ENCODE data around the gene CDK14. TPM values are rescaled to one million over a fixed set of nuclear protein-coding genes. Genes with fewer than 3 reads are reported as not detected.
A peak's percentile ranks its signal among the peaks of the same experiment; 100 is the strongest.

Gene CDK14
- total and polyA plus RNA-seq, 2 donors (not counting 3 experiments of a cell fraction or from before 2014, with no cell fraction given): 5.5 to 34.2 TPM

GRCh38 chr7:91033574-91033973 is 437.5 kb downstream of the CDK14 start:
- TF ChIP-seq GATA2 (IDR thresholded peaks at IDR 0.05; ENCODE audit: insufficient read depth, insufficient read length, low read depth, low read length) (no peak), FOS (IDR thresholded peaks at IDR 0.05; ENCODE audit: borderline replicate concordance, insufficient read depth, low read length) (no peak), JUN (IDR thresholded peaks at IDR 0.05; ENCODE audit: borderline replicate concordance, insufficient read depth, insufficient read length, low read depth) (no peak), MYC (IDR thresholded peaks at IDR 0.05; ENCODE audit: low read depth, low read length) (no peak), EZH2 (IDR thresholded peaks at IDR 0.05; ENCODE audit: borderline replicate concordance, low read depth, low read length, severe bottlenecking) (no peak)
- intact Hi-C loops (cut with micrococcal nuclease) (no loop called here), dilution Hi-C loops (cut with MboI; ENCODE audit: extremely low pct_ligation_motif_present, low sequenced_read_pairs) (no loop called here)
- no peak overlapping the region for H3K27ac ChIP-seq (ENCODE audit: insufficient read depth, low read depth, low read length)
- no peaks in the 10 kb centered on the region for H3K4me1 ChIP-seq (ENCODE audit: control insufficient read depth, extremely low read depth, insufficient read depth, low read length)
- CTCF ChIA-PET: interaction anchor here (1.2 to 5.8 kb wide), 5 partner anchors 12 to 578 kb away, joined by 3 to 169 read pairs (median 5); no protein-coding TSS in a partner anchor
- no peaks in the 10 kb centered on the region for H3K9me3 ChIP-seq (replicated peaks; ENCODE audit: control insufficient read depth, insufficient read depth, low read length)
- no peak overlapping the region for H2AFZ ChIP-seq (ENCODE audit: low read depth, low read length)
- H3K79me2 ChIP-seq (ENCODE audit: control insufficient read depth, insufficient read depth, low read length): no peaks in the 10 kb centered on the region
- no peak for FAIRE-seq
- BruUV-seq (replicated peaks): no TSS peak
- H4K20me1 ChIP-seq (replicated peaks; ENCODE audit: control insufficient read depth, extremely low read depth, insufficient read depth, low read length): no peaks in the 10 kb centered on the region
- H3K9ac ChIP-seq (replicated peaks; ENCODE audit: extremely low read depth, insufficient read depth, low read length): no peak overlapping the region
- POLR2A ChIA-PET: no interaction called here
- H3K4me2 ChIP-seq (ENCODE audit: insufficient read depth, low read length): no peak overlapping the region
- no peaks in the 10 kb centered on the region for H3K9me1 ChIP-seq (replicated peaks; ENCODE audit: control insufficient read depth, extremely low read depth, insufficient read depth, low read length)
- DNase-seq (ENCODE audit: low read depth, low spot score): no peak
- no peak overlapping the region for H3K4me3 ChIP-seq (replicated peaks in 1 of 3; ENCODE audit: insufficient read depth in 1 of 3, low read depth in 1 of 3, low read length in 3 of 3)
- no peaks in the 10 kb centered on the region for H3K27me3 ChIP-seq (ENCODE audit: control insufficient read depth in 2 of 2, insufficient read depth in 2 of 2, low read length in 2 of 2)
- H3K36me3 ChIP-seq (ENCODE audit: control insufficient read depth in 2 of 2, extremely low read depth in 1 of 2, insufficient read depth in 2 of 2, low read length in 2 of 2): no peaks in the 10 kb centered on the region

DNA sequence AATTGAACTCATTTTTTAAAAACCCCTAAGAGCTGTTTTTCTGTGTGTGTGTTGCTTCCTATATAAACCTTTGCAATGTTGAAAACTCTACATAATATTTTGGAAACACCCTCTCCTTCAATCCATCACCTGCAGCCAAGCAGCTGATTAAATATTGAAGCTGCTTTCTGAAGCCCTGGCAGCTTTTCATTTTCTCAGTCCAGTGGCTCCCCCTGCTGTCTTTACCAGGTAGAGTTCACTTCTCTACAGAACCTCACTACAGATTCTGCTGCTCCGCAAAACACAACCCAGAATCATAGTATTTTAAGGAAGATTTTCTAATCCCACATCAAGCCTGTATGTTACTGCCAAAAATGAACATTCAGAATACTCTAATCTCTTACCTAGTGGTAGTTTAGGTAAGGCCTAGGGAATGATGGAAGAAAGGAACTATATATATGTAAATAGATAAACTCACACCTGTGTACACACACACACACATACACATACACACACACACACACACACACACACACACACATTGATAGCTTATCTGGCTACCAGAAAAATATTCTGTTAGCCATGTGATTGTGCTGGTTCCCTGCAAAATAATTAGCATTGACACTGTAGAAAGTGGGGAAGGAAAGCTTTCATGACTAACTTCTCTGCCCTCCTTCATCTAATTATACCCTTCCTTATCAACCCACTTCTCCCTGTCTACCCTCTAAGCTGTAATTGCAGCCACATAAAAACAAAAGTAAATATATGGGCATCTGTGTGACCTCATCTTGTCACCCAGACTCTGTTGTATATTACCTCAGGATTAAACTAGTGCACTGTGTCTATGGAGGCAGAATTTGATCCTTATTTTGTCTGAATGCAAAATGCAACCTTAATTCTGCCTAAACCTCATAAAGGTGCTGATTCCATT is 438.6 kb downstream of the CDK14 start:
- Histone ChIP-seq H4K20me1 (replicated peaks; ENCODE audit: control insufficient read depth, extremely low read depth, insufficient read depth, low read length) (no peaks in the 10 kb centered on the region), H3K27ac (ENCODE audit: insufficient read depth, low read depth, low read length) (no peak overlapping the region), H3K4me1 (ENCODE audit: control insufficient read depth, extremely low read depth, insufficient read depth, low read length) (no peaks in the 10 kb centered on the region), H3K36me3 (ENCODE audit: control insufficient read depth in 2 of 2, extremely low read depth in 1 of 2, insufficient read depth in 2 of 2, low read length in 2 of 2) (no peaks in the 10 kb centered on the region), H3K9me3 (replicated peaks; ENCODE audit: control insufficient read depth, insufficient read depth, low read length) (no peaks in the 10 kb centered on the region), H3K79me2 (ENCODE audit: control insufficient read depth, insufficient read depth, low read length) (no peaks in the 10 kb centered on the region), H3K4me3 (replicated peaks in 1 of 3; ENCODE audit: insufficient read depth in 1 of 3, low read depth in 1 of 3, low read length in 3 of 3) (no peak overlapping the region), H3K9ac (replicated peaks; ENCODE audit: extremely low read depth, insufficient read depth, low read length) (no peak overlapping the region), H2AFZ (ENCODE audit: low read depth, low read length) (no peak overlapping the region), H3K9me1 (replicated peaks; ENCODE audit: control insufficient read depth, extremely low read depth, insufficient read depth, low read length) (no peaks in the 10 kb centered on the region), H3K27me3 (ENCODE audit: control insufficient read depth in 2 of 2, insufficient read depth in 2 of 2, low read length in 2 of 2) (no peaks in the 10 kb centered on the region), H3K4me2 (ENCODE audit: insufficient read depth, low read length) (no peak overlapping the region)
- FAIRE-seq: peak; percentile 58
- CTCF ChIA-PET: interaction anchor here (0.6 to 5.8 kb wide), 60 partner anchors 9 to 1413 kb away, joined by 3 to 169 read pairs (median 4); partner anchors contain the start of genes CDK14 and GATAD1
- DNase-seq (ENCODE audit: low read depth, low spot score): peak; percentile 56
- BruUV-seq (replicated peaks): no TSS peak
- dilution Hi-C loops (cut with MboI; ENCODE audit: extremely low pct_ligation_motif_present, low sequenced_read_pairs) (no loop called here), intact Hi-C loops (cut with micrococcal nuclease) (loop anchor here (1.0 to 2.0 kb wide), 6 partner anchors 285 to 579 kb away; no protein-coding TSS in a partner anchor)
- peak; percentile 35 to 61 for TF ChIP-seq CTCF (IDR thresholded peaks at IDR 0.05; ENCODE audit: extremely low read depth in 1 of 2, insufficient read depth in 1 of 2, low read depth in 1 of 2, low read length in 2 of 2)
- TF ChIP-seq, protein P1, sequence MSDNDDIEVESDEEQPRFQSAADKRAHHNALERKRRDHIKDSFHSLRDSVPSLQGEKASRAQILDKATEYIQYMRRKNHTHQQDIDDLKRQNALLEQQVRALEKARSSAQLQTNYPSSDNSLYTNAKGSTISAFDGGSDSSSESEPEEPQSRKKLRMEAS (IDR thresholded peaks at IDR 0.05; ENCODE audit: insufficient read depth, insufficient read length): no peak
- POLR2A ChIA-PET: no interaction called here
